Hematopoietic multipotent progenitor cell treated with erythropoietin and hydrocortisone succinate and interleukin-3 and kit ligand, for 4 days (in vitro differentiated cells): ENCODE measurements around the gene CCDC183.

Experiments used
- DNase-seq: peaks from one replicate; pipeline ENCODE4 v3.0.0-alpha.2; 2015

Gene CCDC183

DNA sequence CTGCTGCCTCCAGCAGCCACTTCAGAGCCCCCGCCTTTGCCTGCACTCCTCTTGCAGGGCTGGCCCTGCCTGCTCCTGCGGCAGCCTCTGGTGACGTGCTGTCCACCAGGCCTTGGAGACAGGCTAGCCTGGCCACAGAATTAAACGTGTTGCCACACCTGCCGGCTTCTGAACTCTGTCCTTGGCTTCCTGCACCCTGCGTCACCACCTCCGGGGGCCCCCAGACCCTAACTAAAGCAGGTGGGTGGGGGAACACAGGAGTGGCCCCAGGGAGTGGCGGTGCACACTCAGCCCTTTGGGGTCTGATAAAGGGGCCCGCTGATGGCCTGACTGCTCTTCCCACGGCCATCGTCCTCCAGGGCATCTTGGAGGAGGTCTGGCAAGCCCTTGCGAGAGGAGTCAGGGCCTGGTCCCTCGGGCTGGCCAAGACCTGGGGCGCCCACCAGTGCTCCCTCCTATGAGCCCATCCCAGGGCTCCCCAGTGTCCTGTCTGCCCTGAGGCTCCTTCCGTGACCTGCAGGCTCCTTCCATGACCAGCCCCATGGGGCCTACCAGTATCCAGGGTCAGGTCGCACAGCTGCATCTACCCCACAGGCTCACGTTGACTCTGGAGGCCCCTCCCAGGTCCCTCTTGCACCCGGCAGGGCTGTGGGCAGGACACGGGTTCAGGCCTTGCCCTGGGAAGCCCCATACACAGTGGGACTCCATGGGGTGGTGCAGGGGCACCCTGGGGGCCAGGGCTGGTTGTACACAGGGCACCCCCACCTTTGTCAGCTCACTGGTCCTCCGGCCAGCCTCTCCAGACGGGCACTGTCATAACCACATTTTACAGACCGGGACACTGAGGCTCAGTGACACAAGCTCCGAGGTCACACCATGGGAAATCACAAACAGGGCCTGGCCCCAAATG lies 55.0 kb downstream of the CCDC183 start:
- no peak for DNase-seq

DNA sequence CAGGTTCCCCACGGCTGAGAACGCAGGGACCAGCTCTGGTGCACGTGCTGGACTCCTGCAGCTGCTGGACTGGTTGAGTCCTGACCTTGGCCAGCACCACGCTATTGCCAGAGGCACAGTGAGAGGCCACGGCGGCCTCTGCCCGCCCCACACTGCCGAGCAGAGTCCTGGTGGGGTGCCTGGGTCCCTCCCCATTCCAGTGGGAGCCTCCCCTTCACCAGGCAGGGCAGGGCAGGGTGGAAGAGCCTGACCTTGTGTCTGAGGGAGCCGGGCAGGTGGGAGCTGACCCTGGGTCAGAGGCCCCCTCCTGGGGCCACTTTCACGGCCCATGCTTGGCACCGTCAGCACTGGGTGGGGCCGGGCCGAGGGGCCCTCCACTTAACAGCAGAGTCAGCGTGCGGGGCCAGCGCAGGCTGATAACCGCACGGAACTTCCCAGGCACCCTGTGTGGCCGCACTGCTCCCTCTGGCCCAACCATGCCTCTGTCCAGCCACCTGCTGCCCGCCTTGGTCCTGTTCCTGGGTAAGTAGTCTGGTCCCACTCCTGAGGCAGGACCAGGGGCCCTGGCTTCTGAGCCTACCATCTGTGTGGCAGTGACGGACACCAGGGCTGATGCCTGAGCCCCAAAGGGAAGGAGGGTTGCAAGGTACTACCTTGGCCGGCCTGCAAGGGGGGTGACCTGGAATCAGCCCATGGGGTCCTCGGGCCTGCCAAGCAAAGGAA lies 56.0 kb downstream of the CCDC183 start, which contains the start of gene MAMDC4:
MAMDC4 (plus strand) TSS at position 406 of the 723 bp plus-strand sequence; CDS start at position 477, 71 bp downstream.
- no peak for DNase-seq

DNA sequence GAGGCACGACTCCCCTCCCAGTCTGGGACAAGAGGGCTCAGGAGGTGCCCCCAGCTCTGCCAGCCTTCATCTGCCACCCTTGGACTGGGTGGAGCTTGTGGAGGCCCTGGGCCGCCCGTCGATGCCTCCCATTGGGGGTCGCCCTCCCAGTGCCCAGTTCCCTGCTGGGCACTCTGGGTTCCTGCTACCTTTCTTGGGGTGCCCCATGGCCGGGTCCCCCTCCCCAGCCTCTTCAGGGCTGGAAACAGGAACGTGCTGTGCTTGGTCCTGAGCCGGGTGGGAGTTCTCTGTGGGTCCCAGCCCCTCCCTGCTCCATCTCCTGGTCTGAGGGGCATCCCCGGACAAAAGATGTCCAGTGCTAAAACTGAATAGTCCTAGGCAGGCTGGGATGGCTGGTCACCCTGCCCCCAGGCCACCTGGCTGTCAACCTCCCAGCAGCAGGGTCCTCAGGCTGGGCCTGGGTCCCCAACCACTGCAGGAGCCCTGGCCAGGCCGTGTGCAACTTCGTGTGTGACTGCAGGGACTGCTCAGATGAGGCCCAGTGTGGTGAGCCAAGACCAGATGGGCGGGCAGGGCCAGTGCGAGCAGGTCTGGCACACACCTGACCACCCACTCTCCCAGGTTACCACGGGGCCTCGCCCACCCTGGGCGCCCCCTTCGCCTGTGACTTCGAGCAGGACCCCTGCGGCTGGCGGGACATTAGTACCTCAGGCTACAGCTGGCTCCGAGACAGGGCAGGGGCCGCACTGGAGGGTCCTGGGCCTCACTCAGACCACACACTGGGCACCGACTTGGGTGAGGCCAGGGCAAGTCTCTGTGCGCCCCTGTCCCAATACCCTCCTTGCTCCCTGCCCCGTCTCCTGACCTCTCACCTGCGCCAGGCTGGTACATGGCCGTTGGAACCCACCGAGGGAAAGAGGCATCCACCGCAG lies 56.8 kb downstream of the CCDC183 start:
- DNase-seq: no peak

DNA sequence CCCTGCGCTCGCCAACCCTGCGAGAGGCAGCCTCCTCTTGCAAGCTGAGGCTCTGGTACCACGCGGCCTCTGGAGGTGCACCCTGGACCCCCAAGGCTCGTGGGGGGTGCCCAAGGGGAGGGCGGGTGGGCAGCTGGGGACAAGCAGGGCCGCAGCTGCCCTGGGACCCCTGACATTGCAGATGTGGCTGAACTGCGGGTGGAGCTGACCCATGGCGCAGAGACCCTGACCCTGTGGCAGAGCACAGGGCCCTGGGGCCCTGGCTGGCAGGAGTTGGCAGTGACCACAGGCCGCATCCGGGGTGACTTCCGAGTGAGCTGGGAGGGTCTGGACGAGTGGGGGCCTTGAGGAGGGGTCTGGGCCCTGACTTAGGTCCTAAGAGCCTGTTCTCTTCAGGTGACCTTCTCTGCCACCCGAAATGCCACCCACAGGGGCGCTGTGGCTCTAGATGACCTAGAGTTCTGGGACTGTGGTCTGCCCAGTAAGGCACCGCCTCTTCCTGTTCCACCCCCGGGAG lies 57.5 kb downstream of the CCDC183 start:
- no peak for DNase-seq

DNA sequence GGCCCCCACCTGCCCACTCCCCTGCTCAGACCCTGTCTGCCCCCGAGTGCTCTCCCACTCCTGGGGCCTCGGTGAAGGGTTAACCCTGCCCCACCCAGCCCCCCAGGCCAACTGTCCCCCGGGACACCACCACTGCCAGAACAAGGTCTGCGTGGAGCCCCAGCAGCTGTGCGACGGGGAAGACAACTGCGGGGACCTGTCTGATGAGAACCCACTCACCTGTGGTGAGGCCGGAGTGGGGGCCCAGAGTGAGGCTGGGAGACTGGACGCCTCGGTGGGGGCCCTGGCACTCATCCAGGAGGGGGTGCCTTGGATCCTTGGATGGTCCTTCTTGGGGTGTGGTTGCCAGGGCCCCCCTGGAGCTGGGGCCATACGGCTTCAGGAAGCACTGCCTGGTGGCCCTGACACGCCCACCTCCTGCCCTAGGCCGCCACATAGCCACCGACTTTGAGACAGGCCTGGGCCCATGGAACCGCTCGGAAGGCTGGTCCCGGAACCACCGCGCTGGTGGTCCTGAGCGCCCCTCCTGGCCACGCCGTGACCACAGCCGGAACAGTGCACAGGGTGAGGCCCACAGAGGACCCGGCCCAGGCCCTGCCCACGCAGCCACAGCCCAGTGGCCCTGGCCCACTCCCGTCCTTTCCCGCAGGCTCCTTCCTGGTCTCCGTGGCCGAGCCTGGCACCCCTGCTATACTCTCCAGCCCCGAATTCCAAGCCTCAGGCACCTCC lies 58.1 kb downstream of the CCDC183 start:
- no peak for DNase-seq

DNA sequence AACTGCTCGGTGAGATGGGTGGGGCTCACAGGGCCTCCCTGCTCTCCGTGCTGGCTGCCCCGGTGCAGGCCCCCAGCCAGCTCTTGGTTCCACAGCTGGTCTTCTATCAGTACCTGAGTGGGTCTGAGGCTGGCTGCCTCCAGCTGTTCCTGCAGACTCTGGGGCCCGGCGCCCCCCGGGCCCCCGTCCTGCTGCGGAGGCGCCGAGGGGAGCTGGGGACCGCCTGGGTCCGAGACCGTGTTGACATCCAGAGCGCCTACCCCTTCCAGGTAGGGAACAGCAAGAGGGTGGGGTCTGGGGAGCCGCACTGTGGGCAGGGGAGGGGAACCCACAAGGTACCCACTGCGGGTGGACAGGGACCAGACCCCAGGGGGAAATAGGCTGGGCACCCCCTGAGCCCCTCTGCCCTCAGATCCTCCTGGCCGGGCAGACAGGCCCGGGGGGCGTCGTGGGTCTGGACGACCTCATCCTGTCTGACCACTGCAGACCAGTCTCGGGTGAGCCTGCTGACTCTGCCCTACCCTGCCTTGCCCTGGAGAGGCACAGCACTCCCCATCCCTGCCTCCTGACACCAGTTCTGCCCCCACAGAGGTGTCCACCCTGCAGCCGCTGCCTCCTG lies 58.8 kb downstream of the CCDC183 start:
- DNase-seq: no peak

DNA sequence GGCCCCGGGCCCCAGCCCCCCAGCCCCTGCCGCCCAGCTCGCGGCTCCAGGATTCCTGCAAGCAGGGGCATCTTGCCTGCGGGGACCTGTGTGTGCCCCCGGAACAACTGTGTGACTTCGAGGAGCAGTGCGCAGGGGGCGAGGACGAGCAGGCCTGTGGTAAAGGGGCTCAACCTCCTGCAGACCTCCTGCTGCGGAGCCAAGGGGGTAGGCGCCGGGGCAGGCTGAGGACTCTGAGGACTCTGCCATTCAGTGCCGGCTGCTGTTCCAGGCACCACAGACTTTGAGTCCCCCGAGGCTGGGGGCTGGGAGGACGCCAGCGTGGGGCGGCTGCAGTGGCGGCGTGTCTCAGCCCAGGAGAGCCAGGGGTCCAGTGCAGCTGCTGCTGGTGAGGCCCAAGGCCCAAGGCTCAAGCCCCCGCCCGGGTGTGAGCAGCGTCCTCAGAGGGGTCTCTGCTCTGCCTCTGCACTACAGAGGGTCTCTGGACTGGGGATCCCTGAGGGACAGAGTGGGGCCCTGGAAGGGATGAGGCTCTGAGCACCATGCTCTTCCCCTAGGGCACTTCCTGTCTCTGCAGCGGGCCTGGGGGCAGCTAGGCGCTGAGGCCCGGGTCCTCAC lies 59.4 kb downstream of the CCDC183 start:
- DNase-seq: no peak

DNA sequence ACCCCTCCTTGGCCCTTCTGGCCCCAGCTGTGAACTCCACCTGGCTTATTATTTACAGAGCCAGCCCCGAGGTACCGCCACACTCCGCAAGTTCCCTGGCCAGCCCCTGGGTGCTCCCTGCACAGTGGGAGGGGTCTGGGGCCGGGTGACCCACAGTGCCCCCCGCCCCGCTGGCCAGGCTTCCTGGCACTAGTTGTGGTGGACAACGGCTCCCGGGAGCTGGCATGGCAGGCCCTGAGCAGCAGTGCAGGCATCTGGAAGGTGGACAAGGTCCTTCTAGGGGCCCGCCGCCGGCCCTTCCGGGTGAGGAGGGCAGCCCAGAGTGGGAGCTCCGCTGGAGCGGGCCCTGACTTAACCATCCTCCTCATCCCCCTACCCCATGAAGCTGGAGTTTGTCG lies 59.9 kb downstream of the CCDC183 start:
- DNase-seq: no peak

DNA sequence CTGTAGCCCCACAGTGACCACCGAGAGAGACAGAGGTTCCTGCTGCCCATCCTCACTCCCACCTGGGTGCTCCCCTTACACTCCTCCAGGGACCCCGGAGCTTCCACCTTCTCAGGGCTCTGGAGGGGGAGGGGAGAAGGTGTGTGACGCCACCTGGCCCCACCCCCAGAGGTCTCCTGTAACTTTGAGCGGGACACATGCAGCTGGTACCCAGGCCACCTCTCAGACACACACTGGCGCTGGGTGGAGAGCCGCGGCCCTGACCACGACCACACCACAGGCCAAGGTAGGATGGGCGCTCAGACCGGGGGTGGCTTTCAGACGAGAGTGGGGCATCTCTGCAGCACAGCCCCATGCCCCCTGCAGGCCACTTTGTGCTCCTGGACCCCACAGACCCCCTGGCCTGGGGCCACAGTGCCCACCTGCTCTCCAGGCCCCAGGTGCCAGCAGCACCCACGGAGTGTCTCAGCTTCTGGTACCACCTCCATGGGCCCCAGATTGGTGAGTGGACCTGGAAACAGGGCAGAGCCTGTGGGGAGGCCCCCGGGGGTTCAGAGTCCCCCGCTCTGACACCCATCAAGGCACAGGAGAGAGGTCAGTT lies 60.5 kb downstream of the CCDC183 start:
- DNase-seq: no peak

DNA sequence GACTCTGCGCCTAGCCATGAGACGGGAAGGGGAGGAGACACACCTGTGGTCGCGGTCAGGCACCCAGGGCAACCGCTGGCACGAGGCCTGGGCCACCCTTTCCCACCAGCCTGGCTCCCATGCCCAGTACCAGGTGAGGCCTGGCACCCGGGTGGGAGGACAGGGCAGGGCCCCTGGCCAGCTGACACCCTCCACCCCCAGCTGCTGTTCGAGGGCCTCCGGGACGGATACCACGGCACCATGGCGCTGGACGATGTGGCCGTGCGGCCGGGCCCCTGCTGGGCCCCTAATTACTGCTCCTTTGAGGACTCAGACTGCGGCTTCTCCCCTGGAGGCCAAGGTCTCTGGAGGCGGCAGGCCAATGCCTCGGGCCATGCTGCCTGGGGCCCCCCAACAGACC lies 61.0 kb downstream of the CCDC183 start:
- DNase-seq: no peak
